Esophagus squamous epithelium (tissue), 5 donors: ENCODE data around the gene ZNF470. TPM values are rescaled to one million over a fixed set of nuclear protein-coding genes. Genes with fewer than 3 reads are reported as not detected.

Source experiments
- DNase-seq: peaks from one replicate; lab custom pipeline; 2025; lab: John Stamatoyannopoulos, UW
- H3K27ac ChIP-seq, 4 donors: fragments of 200-600 bp; sonication (generic); one replicate each; pipeline ENCODE4 v1.5.1; 2016 to 2019; ENCODE audit warnings: mild to moderate bottlenecking in 1 of 4
- H3K27me3 ChIP-seq, 4 donors: fragments of 200-600 bp; sonication (generic); 1 replicate in 3 of 4; 2 replicates in 1 of 4; pipeline versions ENCODE4 v1.5.1 to v1.6.0; 2017 to 2021; ENCODE audit warnings: antibody characterized with exemption in 1 of 4
- H3K36me3 ChIP-seq, 3 donors: fragments of 200-600 bp; sonication (generic); one replicate each; pipeline ENCODE4 v1.5.1; 2016 to 2019
- H3K4me1 ChIP-seq, 3 donors: fragments of 200-600 bp; sonication (generic); one replicate each; pipeline ENCODE4 v1.5.1; 2017 to 2019
- H3K4me3 ChIP-seq, 4 donors: fragments of 200-600 bp; sonication (generic); 1 replicate in 3 of 4; 2 replicates in 1 of 4; pipeline ENCODE4 v1.5.1; 2016 to 2019; ENCODE audit warnings: mild to moderate bottlenecking in 2 of 4, moderate library complexity in 1 of 4
- H3K9me3 ChIP-seq, 3 donors: fragments of 200-600 bp; sonication (generic); one replicate each; pipeline ENCODE4 v1.5.1; 2016 to 2019
- CTCF ChIP-seq, 6 experiments: fragments of 450-650 bp in 4 of 6; fragments of 200-600 bp in 2 of 6; sonication (generic) in 2 of 6; IDR thresholded peaks; one replicate each; pipeline ENCODE4 v1.5.1; 2016 to 2019; ENCODE audit warnings: antibody characterized with exemption in 6 of 6, mild to moderate bottlenecking in 4 of 6, moderate library complexity in 4 of 6
- POLR2A ChIP-seq, 4 donors: fragments of 450-650 bp; IDR thresholded peaks; one replicate each; pipeline ENCODE4 v1.6.1; 2017; ENCODE audit warnings: antibody characterized with exemption in 4 of 4, mild to moderate bottlenecking in 4 of 4, moderate library complexity in 3 of 4
- WGBS, 2 donors: methylation state at CpG; one replicate each; pipeline ENCODE4 v1.1.5; 2018; 5-methylcytosine and 5-hydroxymethylcytosine counted together
- intact Hi-C: fragments of 100-400 bp; cut with DNase I; formaldehyde crosslinking; loops from one replicate; pipeline ENCODE4 v1.15.0; 2022
- total RNA-seq, 4 donors: library from RNA; depleted of rRNA; stranded (reverse); fragments of >200 nt; gene quantifications; one replicate each; pipeline ENCODE4 v1.1.0, GENCODE V29; 2016
- donor health status: DM: yes; HTN: yes; CAD: no.

Gene ZNF470
- total RNA-seq, 4 donors from 2014 or later = 1.1 to 5.0 (median 1.7) TPM

GRCh38 chr19:56617531-56617930 lies 50.3 kb downstream of the ZNF470 start:
- WGBS, 2 donors = 85 to 86% methylated on average over 8 of the region's 8 CpGs
- H3K9me3 ChIP-seq = peaks cover 0 to 99% (median 64%) of the 10 kb centered on the region in 3 donors

GRCh38 chr19:56619121-56619520 lies 51.9 kb downstream of the ZNF470 start:
- no peaks in the 10 kb centered on the region for H3K27me3 ChIP-seq
- intact Hi-C loops = no loop called here
- no peak overlapping the region for H3K27ac ChIP-seq
- DNase-seq = no peak
- peaks cover 0 to 97% (median 66%) of the 10 kb centered on the region in 3 donors for H3K9me3 ChIP-seq
- WGBS, 2 donors = 68 to 79% methylated on average over 8 of the region's 8 CpGs
- peaks cover 15 to 82% (median 20%) of the 10 kb centered on the region in 3 donors for H3K36me3 ChIP-seq
- H3K4me1 ChIP-seq = no peaks in the 10 kb centered on the region
- H3K4me3 ChIP-seq = no peak overlapping the region
- TF ChIP-seq CTCF (IDR thresholded peaks at IDR 0.05) (no peak), POLR2A (IDR thresholded peaks at IDR 0.05) (no peak)

More at GRCh38 chr19:56617531-56617930, 50.3 kb downstream of the ZNF470 start:
- Histone ChIP-seq H3K36me3 (peaks cover 12 to 80% (median 15%) of the 10 kb centered on the region in 3 donors), H3K27me3 (no peaks in the 10 kb centered on the region), H3K27ac (no peak overlapping the region), H3K4me3 (no peak overlapping the region), H3K4me1 (no peaks in the 10 kb centered on the region)
- intact Hi-C loops = no loop called here
- TF ChIP-seq CTCF (IDR thresholded peaks at IDR 0.05) (no peak), POLR2A (IDR thresholded peaks at IDR 0.05) (no peak)
- no peak for DNase-seq

DNA sequence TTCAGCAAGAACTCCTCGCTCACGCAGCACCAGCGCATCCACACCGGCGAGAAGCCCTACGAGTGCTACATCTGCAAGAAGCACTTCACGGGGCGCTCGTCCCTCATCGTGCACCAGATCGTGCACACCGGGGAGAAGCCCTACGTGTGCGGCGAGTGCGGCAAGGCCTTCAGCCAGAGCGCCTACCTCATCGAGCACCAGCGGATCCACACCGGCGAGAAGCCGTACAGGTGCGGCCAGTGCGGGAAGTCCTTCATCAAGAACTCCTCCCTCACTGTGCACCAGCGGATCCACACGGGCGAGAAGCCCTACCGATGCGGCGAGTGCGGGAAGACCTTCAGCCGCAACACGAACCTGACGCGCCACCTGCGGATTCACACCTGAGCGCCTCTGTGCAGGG lies 55.1 kb downstream of the ZNF470 start:
- Histone ChIP-seq H3K4me3 (no peak overlapping the region), H3K36me3 (peaks cover 15 to 82% (median 20%) of the 10 kb centered on the region in 3 donors), H3K9me3 (peaks cover 0 to 98% (median 71%) of the 10 kb centered on the region in 3 donors), H3K27ac (no peak overlapping the region), H3K27me3 (no peaks in the 10 kb centered on the region), H3K4me1 (no peaks in the 10 kb centered on the region)
- DNase-seq = no peak
- WGBS, 2 donors = 90 to 100% methylated on average over 2 to 5 of the region's 37 CpGs
- TF ChIP-seq POLR2A (IDR thresholded peaks at IDR 0.05) (no peak), CTCF (IDR thresholded peaks at IDR 0.05) (no peak)
- intact Hi-C loops = no loop called here

- DNase-seq = no peak
- intact Hi-C loops = no loop called here
- Histone ChIP-seq H3K4me1 (no peaks in the 10 kb centered on the region), H3K9me3 (peaks cover 0 to 98% (median 65%) of the 10 kb centered on the region in 3 donors), H3K27ac (no peak overlapping the region), H3K4me3 (no peak overlapping the region), H3K36me3 (peaks cover 15 to 75% (median 20%) of the 10 kb centered on the region in 3 donors), H3K27me3 (no peaks in the 10 kb centered on the region)
- TF ChIP-seq POLR2A (IDR thresholded peaks at IDR 0.05) (no peak), CTCF (IDR thresholded peaks at IDR 0.05) (no peak)
- WGBS, 2 donors = 87 to 92% methylated on average over 4 of the region's 9 CpGs
Measured at GRCh38 chr19:56623006-56623405, 55.7 kb downstream of the ZNF470 start.

GRCh38 chr19:56625708-56626107 lies 58.4 kb downstream of the ZNF470 start:
- Histone ChIP-seq H3K9me3 (peaks cover 0 to 97% (median 63%) of the 10 kb centered on the region in 3 donors), H3K27me3 (no peaks in the 10 kb centered on the region), H3K36me3 (peaks cover 15 to 51% (median 20%) of the 10 kb centered on the region in 3 donors), H3K4me3 (no peak overlapping the region), H3K27ac (no peak overlapping the region), H3K4me1 (no peaks in the 10 kb centered on the region)
- intact Hi-C loops = no loop called here
- no peak for TF ChIP-seq POLR2A (IDR thresholded peaks at IDR 0.05)
- no peak for TF ChIP-seq CTCF (IDR thresholded peaks at IDR 0.05)
- WGBS, 2 donors = 97 to 99% methylated on average over 3 to 9 of the region's 9 CpGs
- DNase-seq = no peak
